ENCODE results near the gene C1QL1.

Gene C1QL1

DNA sequence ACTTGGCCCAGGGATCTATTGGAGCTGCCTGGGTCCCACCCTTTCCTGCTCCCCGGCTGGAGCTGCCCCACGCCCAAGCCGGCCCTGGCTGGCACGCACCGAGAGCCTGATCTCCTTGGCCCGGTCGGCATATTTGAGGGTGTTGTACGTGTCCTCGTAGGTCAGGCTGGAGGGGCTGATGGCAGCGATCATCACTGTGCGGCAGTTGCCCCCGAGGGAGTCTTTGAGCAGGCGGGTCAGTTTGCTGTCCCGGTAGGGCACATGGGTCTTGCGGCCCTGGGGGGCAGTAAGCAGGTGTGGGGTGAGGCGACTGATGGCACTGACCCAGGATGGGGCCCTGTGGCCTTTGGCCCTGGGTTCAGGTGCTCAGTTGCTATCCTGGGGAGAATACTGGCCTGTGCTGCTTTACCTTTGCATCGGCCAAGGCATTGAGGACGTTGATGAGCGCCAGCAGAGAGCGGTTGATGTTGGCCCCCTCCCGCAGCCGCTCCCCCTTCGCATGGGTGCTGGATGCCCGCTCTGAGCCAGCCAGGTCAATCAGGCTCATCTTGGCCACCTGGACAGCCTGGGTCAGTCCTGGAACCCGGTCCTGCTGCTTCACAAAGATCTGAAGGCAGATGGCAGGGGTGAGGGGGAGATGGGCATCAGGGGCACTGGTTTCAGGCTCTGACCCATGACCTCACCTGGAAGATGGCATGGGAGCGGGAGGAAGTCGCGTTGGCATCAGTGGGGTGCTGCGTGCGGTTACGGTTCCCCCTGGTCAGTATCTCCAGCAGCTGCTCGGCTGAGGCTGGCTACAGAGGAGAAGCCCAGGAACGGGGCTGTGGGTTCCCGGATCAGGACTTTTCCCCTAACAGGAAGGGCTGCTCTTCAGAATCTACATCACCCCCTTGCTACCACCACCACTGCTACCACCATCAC, 34.0 kb downstream of the C1QL1 start:
- TF ChIP-seq, protein P1, sequence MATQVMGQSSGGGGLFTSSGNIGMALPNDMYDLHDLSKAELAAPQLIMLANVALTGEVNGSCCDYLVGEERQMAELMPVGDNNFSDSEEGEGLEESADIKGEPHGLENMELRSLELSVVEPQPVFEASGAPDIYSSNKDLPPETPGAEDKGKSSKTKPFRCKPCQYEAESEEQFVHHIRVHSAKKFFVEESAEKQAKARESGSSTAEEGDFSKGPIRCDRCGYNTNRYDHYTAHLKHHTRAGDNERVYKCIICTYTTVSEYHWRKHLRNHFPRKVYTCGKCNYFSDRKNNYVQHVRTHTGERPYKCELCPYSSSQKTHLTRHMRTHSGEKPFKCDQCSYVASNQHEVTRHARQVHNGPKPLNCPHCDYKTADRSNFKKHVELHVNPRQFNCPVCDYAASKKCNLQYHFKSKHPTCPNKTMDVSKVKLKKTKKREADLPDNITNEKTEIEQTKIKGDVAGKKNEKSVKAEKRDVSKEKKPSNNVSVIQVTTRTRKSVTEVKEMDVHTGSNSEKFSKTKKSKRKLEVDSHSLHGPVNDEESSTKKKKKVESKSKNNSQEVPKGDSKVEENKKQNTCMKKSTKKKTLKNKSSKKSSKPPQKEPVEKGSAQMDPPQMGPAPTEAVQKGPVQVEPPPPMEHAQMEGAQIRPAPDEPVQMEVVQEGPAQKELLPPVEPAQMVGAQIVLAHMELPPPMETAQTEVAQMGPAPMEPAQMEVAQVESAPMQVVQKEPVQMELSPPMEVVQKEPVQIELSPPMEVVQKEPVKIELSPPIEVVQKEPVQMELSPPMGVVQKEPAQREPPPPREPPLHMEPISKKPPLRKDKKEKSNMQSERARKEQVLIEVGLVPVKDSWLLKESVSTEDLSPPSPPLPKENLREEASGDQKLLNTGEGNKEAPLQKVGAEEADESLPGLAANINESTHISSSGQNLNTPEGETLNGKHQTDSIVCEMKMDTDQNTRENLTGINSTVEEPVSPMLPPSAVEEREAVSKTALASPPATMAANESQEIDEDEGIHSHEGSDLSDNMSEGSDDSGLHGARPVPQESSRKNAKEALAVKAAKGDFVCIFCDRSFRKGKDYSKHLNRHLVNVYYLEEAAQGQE (IDR thresholded peaks at IDR 0.05; ENCODE audit: insufficient read depth in 1 of 2, low read depth in 2 of 2, low read length in 2 of 2): no peak
- TF ChIP-seq FOXP2 (optimal IDR thresholded peaks at IDR 0.05; ENCODE audit: borderline replicate concordance, extremely low read depth, extremely low read length, insufficient read depth) (no peak), TAF1 (IDR thresholded peaks at IDR 0.05; ENCODE audit: borderline replicate concordance, insufficient read depth, low read length) (no peak), POLR2AphosphoS5 (IDR thresholded peaks at IDR 0.05; ENCODE audit: low read depth, low read length) (no peak), SIN3A (IDR thresholded peaks at IDR 0.05; ENCODE audit: borderline replicate concordance, insufficient read depth, low read length) (no peak)

- TF ChIP-seq SIN3A (IDR thresholded peaks at IDR 0.05; ENCODE audit: borderline replicate concordance, insufficient read depth, low read length) (no peak), TAF1 (IDR thresholded peaks at IDR 0.05; ENCODE audit: borderline replicate concordance, insufficient read depth, low read length) (no peak), POLR2AphosphoS5 (IDR thresholded peaks at IDR 0.05; ENCODE audit: low read depth, low read length) (no peak), FOXP2 (optimal IDR thresholded peaks at IDR 0.05; ENCODE audit: borderline replicate concordance, extremely low read depth, extremely low read length, insufficient read depth) (no peak)
- TF ChIP-seq, protein P1 (IDR thresholded peaks at IDR 0.05; ENCODE audit: insufficient read depth in 1 of 2, low read depth in 2 of 2, low read length in 2 of 2): no peak
Measured at GRCh38 chr17:44932787-44933097, 35.4 kb downstream of the C1QL1 start.

- TF ChIP-seq FOXP2 (optimal IDR thresholded peaks at IDR 0.05; ENCODE audit: borderline replicate concordance, extremely low read depth, extremely low read length, insufficient read depth) (no peak), TAF1 (IDR thresholded peaks at IDR 0.05; ENCODE audit: borderline replicate concordance, insufficient read depth, low read length) (no peak), SIN3A (IDR thresholded peaks at IDR 0.05; ENCODE audit: borderline replicate concordance, insufficient read depth, low read length) (no peak), POLR2AphosphoS5 (IDR thresholded peaks at IDR 0.05; ENCODE audit: low read depth, low read length) (no peak)
- TF ChIP-seq, protein P1 (IDR thresholded peaks at IDR 0.05; ENCODE audit: insufficient read depth in 1 of 2, low read depth in 2 of 2, low read length in 2 of 2): no peak
Measured at GRCh38 chr17:44932096-44932786, 35.9 kb downstream of the C1QL1 start.

GRCh38 chr17:44931376-44931775, 36.7 kb downstream of the C1QL1 start:
- TF ChIP-seq POLR2AphosphoS5 (IDR thresholded peaks at IDR 0.05; ENCODE audit: low read depth, low read length) (no peak), SIN3A (IDR thresholded peaks at IDR 0.05; ENCODE audit: borderline replicate concordance, insufficient read depth, low read length) (no peak), TAF1 (IDR thresholded peaks at IDR 0.05; ENCODE audit: borderline replicate concordance, insufficient read depth, low read length) (no peak), FOXP2 (optimal IDR thresholded peaks at IDR 0.05; ENCODE audit: borderline replicate concordance, extremely low read depth, extremely low read length, insufficient read depth) (no peak)
- TF ChIP-seq, protein P1 (IDR thresholded peaks at IDR 0.05; ENCODE audit: insufficient read depth in 1 of 2, low read depth in 2 of 2, low read length in 2 of 2): no peak

Measured in PFSK-1 (cell line).